Tibial nerve (tissue), 3 donors: ENCODE measurements around the gene FAM210B.

ENCODE experiments used
- CTCF ChIP-seq, 5 experiments: fragments of 200-600 bp in 3 of 5; fragments of 450-650 bp in 2 of 5; sonication (generic) in 3 of 5; IDR thresholded peaks; one replicate each; pipeline ENCODE4 v1.5.1; 2016 to 2019; ENCODE audit warnings: antibody characterized with exemption in 5 of 5, mild to moderate bottlenecking in 3 of 5, moderate library complexity in 2 of 5
- POLR2A ChIP-seq, 2 donors: fragments of 450-650 bp; IDR thresholded peaks; one replicate each; pipeline ENCODE4 v1.6.1; 2017; ENCODE audit warnings: antibody characterized with exemption in 2 of 2, mild to moderate bottlenecking in 2 of 2, moderate library complexity in 2 of 2

- TF ChIP-seq CTCF (IDR thresholded peaks at IDR 0.05) (no peak), POLR2A (IDR thresholded peaks at IDR 0.05) (no peak)
These were observed 11.0 kb upstream of the FAM210B start for GRCh38 chr20:56347628-56348304.
